Stimulated activated CD8-positive, alpha-beta memory T cell treated with anti-CD3 and anti-CD28 coated beads, Interleukin-2, amount 100 ng/mL, for 48 hours (primary cell): ENCODE data around the gene ZIK1.

ENCODE experiments used
- DNase-seq, 2 donors: peaks; one replicate each; pipeline ENCODE4 v3.0.0-alpha.2; 2020; ENCODE audit warnings: low read depth in 2 of 2

The ZIK1 gene

GRCh38 chr19:57583521-57584416, at the start of gene ZIK1:
Gene ZIK1, plus strand, starts transcription at chr19:57584145. Its CDS starts 212 bp downstream, at chr19:57584357.
- peak; percentile 59 to 74 for DNase-seq

GRCh38 chr19:57537953-57538547, 45.9 kb upstream of the ZIK1 start:
- no peak for DNase-seq

- DNase-seq = no peak
Measured at GRCh38 chr19:57546513-57546912, 37.4 kb upstream of the ZIK1 start.

- no peak for DNase-seq
Measured at GRCh38 chr19:57552432-57552831, 31.5 kb upstream of the ZIK1 start.

- DNase-seq = no peak
Measured at GRCh38 chr19:57557659-57558058, 26.3 kb upstream of the ZIK1 start.

- no peak for DNase-seq
Measured at GRCh38 chr19:57558525-57558924, 25.4 kb upstream of the ZIK1 start.

- no peak for DNase-seq
Measured at GRCh38 chr19:57559008-57559403, 24.9 kb upstream of the ZIK1 start.

GRCh38 chr19:57559404-57560025, 24.4 kb upstream of the ZIK1 start, which contains the start of gene ZNF550:
Gene ZNF550, minus strand, starts transcription at chr19:57559863. Its CDS starts 181 bp downstream, at chr19:57559682.
- DNase-seq = peak; percentile 78 to 82

- DNase-seq = no peak
Measured at GRCh38 chr19:57560049-57560491, 23.9 kb upstream of the ZIK1 start.

- no peak for DNase-seq
Measured at GRCh38 chr19:57563547-57563946, 20.4 kb upstream of the ZIK1 start.

- no peak for DNase-seq
Measured at GRCh38 chr19:57566396-57567265, 17.3 kb upstream of the ZIK1 start.

GRCh38 chr19:57570707-57571106, 13.2 kb upstream of the ZIK1 start:
- DNase-seq = no peak

- no peak for DNase-seq
Measured at GRCh38 chr19:57572415-57572947, 11.5 kb upstream of the ZIK1 start.

GRCh38 chr19:57576661-57577060, 7.3 kb upstream of the ZIK1 start:
- no peak for DNase-seq

GRCh38 chr19:57578487-57579205, 5.3 kb upstream of the ZIK1 start, which contains the start of gene ZNF416:
Gene ZNF416, minus strand, starts transcription at chr19:57578911. Its CDS starts 207 bp downstream, at chr19:57578704.
- DNase-seq = peak; percentile 77 to 84

GRCh38 chr19:57583104-57583520, 833 bp upstream of the ZIK1 start:
- DNase-seq = no peak

GRCh38 chr19:57587529-57587928, 3.6 kb downstream of the ZIK1 start:
- DNase-seq = no peak

GRCh38 chr19:57599377-57599760, 15.4 kb downstream of the ZIK1 start:
- DNase-seq = no peak

- DNase-seq = peak; percentile 79 to 84
Measured at GRCh38 chr19:57599761-57600383, 15.9 kb downstream of the ZIK1 start, which contains the start of gene ZNF530. Gene ZNF530, plus strand, starts transcription at chr19:57599885. Its CDS starts 4,461 bp downstream, at chr19:57604346.

GRCh38 chr19:57606931-57607330, 23.0 kb downstream of the ZIK1 start:
- no peak for DNase-seq
